Breast epithelium (tissue), 4 donors: Measurements from ENCODE around the gene CCDC175. TPM values are rescaled to one million over a fixed set of nuclear protein-coding genes. Genes with fewer than 3 reads are reported as not detected.

ENCODE experiments used
- DNase-seq, 2 donors: peaks; one replicate each; pipeline ENCODE4 v3.0.0-alpha.2; 2019; ENCODE audit warnings: low spot score in 2 of 2
- H3K27ac ChIP-seq, 2 donors: fragments of 200-600 bp; sonication (generic) in 1 of 2; one replicate each; pipeline ENCODE4 v1.5.1; 2016 to 2019; ENCODE audit warnings: mild to moderate bottlenecking in 1 of 2
- H3K27me3 ChIP-seq, 2 donors: fragments of 200-600 bp; sonication (generic) in 1 of 2; one replicate each; pipeline versions ENCODE4 v1.5.1 to v1.6.0; 2017 to 2019; ENCODE audit warnings: control low read depth in 1 of 2, mild to moderate bottlenecking in 1 of 2
- H3K36me3 ChIP-seq: fragments of 200-600 bp; one replicate; pipeline ENCODE4 v1.5.1; 2019
- H3K4me1 ChIP-seq, 2 donors: fragments of 200-600 bp; sonication (generic); one replicate each; pipeline ENCODE4 v1.5.1; 2016 to 2019; ENCODE audit warnings: control low read depth in 1 of 2
- H3K4me3 ChIP-seq, 3 donors: fragments of 200-600 bp; sonication (generic); 1 replicate in 2 of 3; 2 replicates in 1 of 3; pipeline ENCODE4 v1.5.1; 2016 to 2019; ENCODE audit warnings: mild to moderate bottlenecking in 3 of 3, moderate library complexity in 2 of 3
- H3K9me3 ChIP-seq, 2 donors: fragments of 200-600 bp; sonication (generic) in 1 of 2; one replicate each; pipeline ENCODE4 v1.5.1; 2016 to 2019; ENCODE audit warnings: control low read depth in 1 of 2
- POLR2A ChIP-seq: fragments of 450-650 bp; IDR thresholded peaks from one replicate; pipeline ENCODE4 v1.6.1; 2016; ENCODE audit warnings: antibody characterized with exemption, mild to moderate bottlenecking, moderate library complexity
- POLR2AphosphoS5 ChIP-seq, 3 donors: sonication (generic); formaldehyde crosslinking; IDR thresholded peaks; one replicate each; pipeline ENCODE4 v1.6.1; 2017; ENCODE audit warnings: antibody characterized with exemption in 3 of 3
- intact Hi-C: fragments of 100-400 bp; cut with DNase I; formaldehyde crosslinking; loops from one replicate; pipeline ENCODE4 v1.15.1; 2023; ENCODE audit warnings: low total_unique reads
- total RNA-seq, 3 donors: library from RNA; depleted of rRNA; stranded (reverse); fragments of >200 nt; gene quantifications; one replicate each; pipeline ENCODE4 v1.1.0, GENCODE V29; 2016
- TF ChIP-seq, protein P1 (sequence below), 3 donors: fragments of 450-650 bp; IDR thresholded peaks; one replicate each; pipeline ENCODE4 v1.5.1; 2016 to 2017; ENCODE audit warnings: antibody characterized with exemption in 3 of 3, mild to moderate bottlenecking in 3 of 3, moderate library complexity in 3 of 3

Gene CCDC175
- total RNA-seq, 3 donors from 2014 or later: 0.33 TPM; not detected in 2

DNA sequence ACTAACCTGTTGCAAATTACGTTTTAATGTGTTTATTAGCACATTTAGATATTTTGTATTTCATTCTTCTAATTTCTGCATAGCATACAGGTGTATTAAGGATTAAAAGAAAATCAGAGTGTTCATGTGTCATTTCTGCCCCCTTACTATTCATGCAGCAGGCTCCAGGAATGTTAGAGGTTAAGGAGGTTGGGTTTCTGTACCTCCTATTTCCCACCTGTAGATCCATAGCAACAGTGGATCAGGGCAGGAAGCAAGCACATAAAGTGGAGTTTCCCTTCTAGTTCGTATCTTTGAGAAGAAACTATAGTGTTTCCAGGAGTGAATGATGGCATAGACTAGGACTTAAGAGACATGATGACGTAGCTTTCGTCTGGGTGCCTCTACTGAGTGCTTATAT is 73.4 kb downstream of the CCDC175 start:
- TF ChIP-seq POLR2A (no peak), POLR2AphosphoS5 (IDR thresholded peaks at IDR 0.05) (no peak)
- TF ChIP-seq, protein P1, sequence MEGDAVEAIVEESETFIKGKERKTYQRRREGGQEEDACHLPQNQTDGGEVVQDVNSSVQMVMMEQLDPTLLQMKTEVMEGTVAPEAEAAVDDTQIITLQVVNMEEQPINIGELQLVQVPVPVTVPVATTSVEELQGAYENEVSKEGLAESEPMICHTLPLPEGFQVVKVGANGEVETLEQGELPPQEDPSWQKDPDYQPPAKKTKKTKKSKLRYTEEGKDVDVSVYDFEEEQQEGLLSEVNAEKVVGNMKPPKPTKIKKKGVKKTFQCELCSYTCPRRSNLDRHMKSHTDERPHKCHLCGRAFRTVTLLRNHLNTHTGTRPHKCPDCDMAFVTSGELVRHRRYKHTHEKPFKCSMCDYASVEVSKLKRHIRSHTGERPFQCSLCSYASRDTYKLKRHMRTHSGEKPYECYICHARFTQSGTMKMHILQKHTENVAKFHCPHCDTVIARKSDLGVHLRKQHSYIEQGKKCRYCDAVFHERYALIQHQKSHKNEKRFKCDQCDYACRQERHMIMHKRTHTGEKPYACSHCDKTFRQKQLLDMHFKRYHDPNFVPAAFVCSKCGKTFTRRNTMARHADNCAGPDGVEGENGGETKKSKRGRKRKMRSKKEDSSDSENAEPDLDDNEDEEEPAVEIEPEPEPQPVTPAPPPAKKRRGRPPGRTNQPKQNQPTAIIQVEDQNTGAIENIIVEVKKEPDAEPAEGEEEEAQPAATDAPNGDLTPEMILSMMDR (IDR thresholded peaks at IDR 0.05): no peak
- DNase-seq: no peak
- Histone ChIP-seq H3K27me3 (no peaks in the 10 kb centered on the region), H3K4me1 (no peaks in the 10 kb centered on the region), H3K27ac (no peak overlapping the region), H3K9me3 (no peaks in the 10 kb centered on the region), H3K36me3 (peaks cover 5% of the 10 kb centered on the region), H3K4me3 (no peak overlapping the region)
- intact Hi-C loops: no loop called here

DNA sequence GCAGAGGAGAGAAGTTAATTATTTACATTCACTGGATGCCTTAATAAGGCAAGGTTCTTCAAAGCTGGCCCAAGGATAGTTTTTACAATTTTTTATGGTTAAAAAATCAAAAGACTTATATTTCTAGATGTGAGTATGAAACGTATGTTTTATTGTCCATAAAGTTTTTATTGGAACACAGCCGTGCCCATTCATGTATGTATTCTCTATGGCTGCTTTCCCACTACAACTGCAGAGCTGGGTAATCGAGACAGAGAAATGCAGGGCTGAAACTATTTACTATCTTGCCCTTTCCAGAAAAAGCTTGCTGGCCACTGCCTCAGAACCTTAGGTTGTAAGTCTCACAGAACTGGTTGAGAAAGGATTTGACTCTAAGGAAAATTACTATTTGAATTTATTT is 75.9 kb downstream of the CCDC175 start:
- peaks cover 5% of the 10 kb centered on the region for H3K36me3 ChIP-seq
- no peak for DNase-seq
- H3K9me3 ChIP-seq: no peaks in the 10 kb centered on the region

DNA sequence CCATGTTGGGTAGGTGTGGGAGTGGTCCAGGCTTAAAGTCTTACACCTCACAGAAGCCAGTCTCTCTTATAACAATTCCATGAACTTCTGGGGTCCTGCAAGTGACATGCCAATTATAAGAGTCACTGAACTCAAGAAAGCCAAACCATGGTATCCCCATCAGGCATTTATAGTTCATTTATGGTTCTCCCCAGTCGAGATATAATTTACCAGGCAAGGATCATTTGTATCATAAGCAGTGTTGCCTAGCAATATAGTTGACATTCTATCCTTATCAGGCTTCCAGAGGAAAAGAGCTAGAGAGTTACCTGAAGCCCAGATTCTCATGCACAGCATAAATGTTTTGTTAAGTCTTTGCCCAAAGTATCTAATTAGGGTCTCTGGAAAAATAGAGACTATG is 84.2 kb downstream of the CCDC175 start:
- DNase-seq: no peak
- Histone ChIP-seq H3K9me3 (no peaks in the 10 kb centered on the region), H3K36me3 (no peaks in the 10 kb centered on the region), H3K27ac (no peak overlapping the region), H3K4me3 (no peak overlapping the region), H3K4me1 (no peaks in the 10 kb centered on the region), H3K27me3 (no peaks in the 10 kb centered on the region)
- intact Hi-C loops: no loop called here
- TF ChIP-seq, protein P1 (IDR thresholded peaks at IDR 0.05): no peak
- TF ChIP-seq POLR2AphosphoS5 (IDR thresholded peaks at IDR 0.05): no peak
- no peak for TF ChIP-seq POLR2A

More for the DNA sequence above, 75.9 kb downstream of the CCDC175 start:
- Histone ChIP-seq H3K4me1 (no peaks in the 10 kb centered on the region), H3K27ac (no peak overlapping the region), H3K27me3 (no peaks in the 10 kb centered on the region), H3K4me3 (no peak overlapping the region)
- TF ChIP-seq, protein P1 (IDR thresholded peaks at IDR 0.05): no peak
- TF ChIP-seq POLR2A (no peak), POLR2AphosphoS5 (IDR thresholded peaks at IDR 0.05) (no peak)
- intact Hi-C loops: no loop called here

DNA sequence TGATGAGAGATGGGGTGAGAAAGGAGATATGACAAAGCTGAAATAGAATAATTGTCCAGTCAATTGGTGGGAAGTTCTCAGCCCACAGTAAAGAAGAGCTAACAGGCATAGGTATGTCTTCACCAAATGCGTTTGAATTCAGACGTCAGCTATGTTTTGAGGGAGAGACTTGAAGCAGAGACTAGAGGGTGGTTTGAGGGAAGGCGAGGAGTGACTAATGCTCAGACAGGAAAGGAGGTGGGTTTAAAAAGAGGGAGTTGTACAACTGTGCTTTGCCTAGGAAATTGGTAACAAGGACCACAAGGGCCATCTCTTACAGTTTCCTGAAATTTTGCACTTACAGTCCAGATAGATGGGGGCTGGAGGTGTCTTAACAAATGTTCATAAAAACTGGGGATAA is 85.9 kb downstream of the CCDC175 start:
- Histone ChIP-seq H3K27me3 (no peaks in the 10 kb centered on the region), H3K9me3 (no peaks in the 10 kb centered on the region), H3K36me3 (no peaks in the 10 kb centered on the region), H3K27ac (no peak overlapping the region), H3K4me3 (no peak overlapping the region), H3K4me1 (no peaks in the 10 kb centered on the region)
- DNase-seq: no peak
- TF ChIP-seq POLR2A (no peak), POLR2AphosphoS5 (IDR thresholded peaks at IDR 0.05) (no peak)
- TF ChIP-seq, protein P1 (IDR thresholded peaks at IDR 0.05): no peak
- intact Hi-C loops: no loop called here

DNA sequence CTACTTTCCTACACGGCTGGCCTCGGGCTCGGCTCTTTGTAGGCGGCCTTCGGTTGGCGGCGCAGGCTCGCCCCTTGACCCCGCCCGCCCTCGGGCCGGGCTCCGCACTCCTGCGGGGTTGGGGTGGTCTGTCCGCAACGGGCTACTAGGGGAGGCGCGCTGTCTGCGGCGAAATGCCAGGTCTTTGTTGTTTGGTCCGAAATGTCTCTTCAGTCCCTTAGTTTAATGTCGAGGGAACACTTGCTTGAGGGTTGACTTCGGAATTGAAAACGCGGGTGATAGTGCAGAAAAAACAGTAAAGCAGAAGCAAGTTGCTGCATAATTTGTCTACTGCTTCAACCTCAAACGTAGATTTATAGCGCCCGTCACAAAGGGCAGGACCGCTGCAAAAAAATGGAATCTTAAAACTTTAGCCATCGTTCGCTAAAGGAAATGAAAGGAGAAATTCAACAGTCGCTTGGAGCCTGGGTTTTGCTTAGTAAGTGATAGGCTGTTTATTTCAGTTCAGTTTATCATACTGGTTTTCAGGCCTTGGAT is 91.9 kb downstream of the CCDC175 start:
- TF ChIP-seq, protein P1 (IDR thresholded peaks at IDR 0.05): no peak
- TF ChIP-seq POLR2AphosphoS5 (IDR thresholded peaks at IDR 0.05): no peak
- TF ChIP-seq POLR2A: no peak
- intact Hi-C loops: no loop called here
- Histone ChIP-seq H3K36me3 (no peaks in the 10 kb centered on the region), H3K27ac (peak overlapping the region; percentile 90 to 96), H3K27me3 (no peaks in the 10 kb centered on the region), H3K4me3 (peak overlapping the region; percentile 70 to 95 (median 89)), H3K9me3 (no peaks in the 10 kb centered on the region), H3K4me1 (peaks cover 4% of the 10 kb centered on the region in 2 donors)
- DNase-seq: no peak
